HG02623 (cell line): ENCODE data around the gene MAP2K2.

ENCODE experiments used
- ATAC-seq: cut with Tn5 transposase; IDR thresholded peaks from one replicate; pipeline ENCODE4 v1.9.1; 2021; ENCODE audit warnings: moderate library complexity; ENCODE audit not compliant: unreplicated experiment

The MAP2K2 gene

GRCh38 chr19:4062419-4063368 is 61.2 kb downstream of the MAP2K2 start:
- ATAC-seq = no peak

GRCh38 chr19:4061683-4062418 is 62.1 kb downstream of the MAP2K2 start:
- no peak for ATAC-seq

GRCh38 chr19:4061178-4061682 is 62.7 kb downstream of the MAP2K2 start:
- ATAC-seq = no peak

- ATAC-seq = no peak
These were observed 63.2 kb downstream of the MAP2K2 start for GRCh38 chr19:4060621-4061177.

- no peak for ATAC-seq
These were observed 63.9 kb downstream of the MAP2K2 start for GRCh38 chr19:4059891-4060620.

GRCh38 chr19:4059453-4059871 is 64.5 kb downstream of the MAP2K2 start:
- no peak for ATAC-seq

GRCh38 chr19:4058693-4059452 is 65.0 kb downstream of the MAP2K2 start:
- ATAC-seq = no peak

GRCh38 chr19:4057931-4058692 is 65.8 kb downstream of the MAP2K2 start:
- ATAC-seq = no peak

GRCh38 chr19:4055209-4055552 is 68.7 kb downstream of the MAP2K2 start:
- ATAC-seq = no peak

- ATAC-seq = no peak
These were observed 69.3 kb downstream of the MAP2K2 start for GRCh38 chr19:4054441-4055208.

GRCh38 chr19:4053423-4054324 is 70.2 kb downstream of the MAP2K2 start:
- no peak for ATAC-seq

- no peak for ATAC-seq
These were observed 70.9 kb downstream of the MAP2K2 start for GRCh38 chr19:4052993-4053422.

GRCh38 chr19:4052114-4052992 is 71.6 kb downstream of the MAP2K2 start:
- ATAC-seq = no peak

GRCh38 chr19:4051175-4052101 is 72.5 kb downstream of the MAP2K2 start:
- no peak for ATAC-seq

- no peak for ATAC-seq
These were observed 74.5 kb downstream of the MAP2K2 start for GRCh38 chr19:4049432-4049831.
